A549 (cell line): ENCODE data around the gene SNW1. TPM values are rescaled to one million over a fixed set of nuclear protein-coding genes. Genes with fewer than 3 reads are reported as not detected.
A peak's percentile ranks its signal among the peaks of the same experiment; 100 is the strongest.

ENCODE experiments used
- ATAC-seq, 2 experiments: fragments of 200-7000 bp in 1 of 2; fragments of >200 bp in 1 of 2; cut with Nextera tagmentation in 1 of 2; cut with Tn5 transposase in 1 of 2; 3 replicates each; pipeline versions ENCODE4 v1.8.0 to v1.9.1; 2018 to 2020; ENCODE audit warnings: mild to moderate bottlenecking in 1 of 2, moderate library complexity in 1 of 2
- CTCF ChIA-PET: fragments of 300-600 bp; sonication (Branson Sonifier 250); formaldehyde crosslinking; extraction: SDS; loops from one replicate; lab custom pipeline; 2021; ENCODE audit warnings: antibody characterized with exemption, inconsistent platforms; lab: Yijun Ruan, JAX
- POLR2A ChIA-PET: fragments of 350-600 bp; formaldehyde crosslinking; extraction: SDS; loops from one replicate; lab custom pipeline; 2021; ENCODE audit warnings: antibody characterized with exemption, inconsistent platforms; lab: Yijun Ruan, JAX
- DNase-seq, 2 experiments: peaks; one replicate each; pipeline versions ENCODE4 v3.0.0 to v3.0.0-alpha.2; 2011 to 2016; ENCODE audit warnings: low read depth in 1 of 2, low spot score in 1 of 2
- FAIRE-seq: peaks from 2 replicates; lab custom pipeline; 2011; peaks lifted over from hg19 to GRCh38; lab: Jason Lieb, UNC
- H3K27ac ChIP-seq, 2 experiments: fragments of >200 bp; sonication (Bioruptor Twin); formaldehyde crosslinking; 3 replicates each; pipeline ENCODE4 v1.5.1; 2016 to 2017
- H3K4me1 ChIP-seq: fragments of >200 bp; sonication (Bioruptor Twin); formaldehyde crosslinking; 3 replicates; pipeline ENCODE4 v1.6.1; 2016
- H3K4me2 ChIP-seq: fragments of >200 bp; sonication (Bioruptor Twin); formaldehyde crosslinking; 3 replicates; pipeline ENCODE4 v1.6.1; 2016
- H3K4me3 ChIP-seq: fragments of >200 bp; sonication (Bioruptor Twin); formaldehyde crosslinking; 3 replicates; pipeline ENCODE4 v1.5.1; 2016
- H3K9me3 ChIP-seq: fragments of >200 bp; sonication (Bioruptor Twin); formaldehyde crosslinking; 3 replicates; pipeline ENCODE4 v1.6.1; 2016
- CBX8 ChIP-seq: fragments of 200-600 bp; sonication (generic); IDR thresholded peaks from 2 replicates; pipeline ENCODE4 v1.6.1; 2016
- EP300 ChIP-seq, 2 experiments: fragments of >200 bp; sonication (Bioruptor Twin); formaldehyde crosslinking; IDR thresholded peaks; 2 replicates in 1 of 2; 3 replicates in 1 of 2; pipeline ENCODE4 v1.6.1; 2016 to 2017
- ESRRA ChIP-seq: fragments of 150-350 bp; IDR thresholded peaks from 2 replicates; pipeline ENCODE4 v1.6.1; 2014; ENCODE audit warnings: mild to moderate bottlenecking, low read length, borderline replicate concordance
- FOSL2 ChIP-seq, 2 experiments: fragments of 450-650 bp in 1 of 2; fragments of >200 bp in 1 of 2; sonication (Bioruptor Twin) in 1 of 2; formaldehyde crosslinking; IDR thresholded peaks; 2 replicates each; pipeline versions ENCODE4 v1.5.0 to v1.6.1; 2016 to 2020; ENCODE audit warnings: mild to moderate bottlenecking in 1 of 2, moderate library complexity in 1 of 2
- HES2 ChIP-seq: fragments of >200 bp; sonication (Bioruptor Twin); formaldehyde crosslinking; IDR thresholded peaks from 2 replicates; pipeline ENCODE4 v1.6.1; 2016
- HMGXB4 ChIP-seq: fragments of 250-450 bp; sonication (Bioruptor Pico); IDR thresholded peaks from 2 replicates; pipeline ENCODE4 v1.5.0; 2021; ENCODE audit warnings: mild to moderate bottlenecking, moderate library complexity, borderline replicate concordance
- HOXB5 ChIP-seq: fragments of 250-450 bp; sonication (Bioruptor Pico); IDR thresholded peaks from 2 replicates; pipeline ENCODE4 v1.5.0; 2020; ENCODE audit warnings: mild to moderate bottlenecking, moderate library complexity
- JUN ChIP-seq, 2 experiments: fragments of >200 bp; sonication (Bioruptor Twin); formaldehyde crosslinking; IDR thresholded peaks; 2 replicates in 1 of 2; 3 replicates in 1 of 2; pipeline ENCODE4 v1.6.1; 2016 to 2017
- KDM1A ChIP-seq: fragments of 200-600 bp; sonication (generic); IDR thresholded peaks from 2 replicates; pipeline ENCODE4 v1.6.1; 2016; ENCODE audit warnings: low read depth, mild to moderate bottlenecking
- KDM5A ChIP-seq: fragments of 200-600 bp; sonication (generic); IDR thresholded peaks from 2 replicates; pipeline ENCODE4 v1.6.1; 2016; ENCODE audit warnings: antibody characterized with exemption, mild to moderate bottlenecking
- MAFK ChIP-seq: fragments of 450-650 bp; IDR thresholded peaks from 2 replicates; pipeline ENCODE4 v1.6.1; 2014; ENCODE audit not compliant: partially characterized antibody
- MYC ChIP-seq: IDR thresholded peaks from 2 replicates; pipeline ENCODE4 v1.6.1; 2012; ENCODE audit warnings: mild to moderate bottlenecking, inconsistent platforms, low read length, improper control_type of control experiment, borderline replicate concordance
- PBX3 ChIP-seq: IDR thresholded peaks from 2 replicates; pipeline ENCODE4 v1.6.1; 2012
- PHF8 ChIP-seq: fragments of 200-600 bp; sonication (generic); IDR thresholded peaks from 2 replicates; pipeline ENCODE4 v1.6.1; 2016; ENCODE audit warnings: low read depth, mild to moderate bottlenecking, antibody characterized with exemption, moderate library complexity, borderline replicate concordance
- POLR2A ChIP-seq: IDR thresholded peaks from 2 replicates; pipeline ENCODE4 v1.6.1; 2012; ENCODE audit warnings: mild to moderate bottlenecking, low read length
- RAD21 ChIP-seq, 2 experiments: fragments of >200 bp in 1 of 2; sonication (Bioruptor Twin) in 1 of 2; formaldehyde crosslinking in 1 of 2; IDR thresholded peaks in 1 of 2; conservative IDR thresholded peaks in 1 of 2; 2 replicates in 1 of 2; 3 replicates in 1 of 2; pipeline ENCODE4 v1.6.1; 2012 to 2018; ENCODE audit warnings: inconsistent platforms in 1 of 2
- RARB ChIP-seq: fragments of 250-450 bp; sonication (Bioruptor Pico); IDR thresholded peaks from 2 replicates; pipeline ENCODE4 v1.8.0; 2021; ENCODE audit warnings: mild to moderate bottlenecking, moderate library complexity
- RFX5 ChIP-seq: fragments of 450-650 bp; IDR thresholded peaks from 2 replicates; pipeline ENCODE4 v1.7.1; 2014; ENCODE audit warnings: antibody characterized with exemption, mild to moderate bottlenecking, moderate library complexity
- TFCP2L1 ChIP-seq: fragments of 250-450 bp; sonication (Bioruptor Pico); IDR thresholded peaks from 2 replicates; pipeline ENCODE4 v1.5.0; 2021; ENCODE audit warnings: mild to moderate bottlenecking
- WGBS: methylation state at CpG from one replicate; pipeline ENCODE4 v1.1.6; 2017; ENCODE audit errors: missing lambda C conversion rate; 5-methylcytosine and 5-hydroxymethylcytosine counted together
- polyA minus RNA-seq: library from RNA; depleted of rRNA, polyadenylated mRNA; stranded (reverse); fragments of >200 nt; gene quantifications from 2 replicates; pipeline ENCODE4 v1.2.3, GENCODE V29; 2011; rRNA and poly(A)+ RNA removed
- polyA plus RNA-seq, 4 experiments: library from polyadenylated mRNA; depleted of rRNA in 3 of 4; stranded (reverse); fragments of >200 nt; fragmentation: RNase III in 1 of 4; extraction: RNeasy Plus Mini Kit Qiagen cat#74134 plus additional on column Dnase treatment in 1 of 4; gene quantifications; 2 replicates in 3 of 4; 3 replicates in 1 of 4; pipeline ENCODE4 v1.2.3, GENCODE V29; 2011 to 2017
- TF ChIP-seq, protein P1 (sequence below): IDR thresholded peaks from 2 replicates; pipeline ENCODE4 v1.6.1; 2012
- TF ChIP-seq, protein P2 (sequence below): fragments of 250-450 bp; sonication (Bioruptor Pico); IDR thresholded peaks from 2 replicates; pipeline ENCODE4 v1.5.0; 2020; ENCODE audit warnings: low read depth, mild to moderate bottlenecking, moderate library complexity

SNW1 gene
- polyA plus RNA-seq (2011; rRNA removed) = 68.1 and 84.0 TPM in 2 replicates
- polyA plus RNA-seq (2012; cell fraction: cytosol; rRNA removed) = 21.5 and 23.2 TPM in 2 replicates
- 9.6 and 15.6 TPM in 2 replicates for polyA plus RNA-seq (2012; cell fraction: nucleus; rRNA removed)
- polyA plus RNA-seq (2017; fragmentation: RNase III; extraction: RNeasy Plus Mini Kit Qiagen cat#74134 plus additional on column Dnase treatment) = 64.8 to 70.4 TPM (median 65.3 TPM) in 3 replicates
- polyA minus RNA-seq = 24.6 and 24.7 TPM in 2 replicates

DNA sequence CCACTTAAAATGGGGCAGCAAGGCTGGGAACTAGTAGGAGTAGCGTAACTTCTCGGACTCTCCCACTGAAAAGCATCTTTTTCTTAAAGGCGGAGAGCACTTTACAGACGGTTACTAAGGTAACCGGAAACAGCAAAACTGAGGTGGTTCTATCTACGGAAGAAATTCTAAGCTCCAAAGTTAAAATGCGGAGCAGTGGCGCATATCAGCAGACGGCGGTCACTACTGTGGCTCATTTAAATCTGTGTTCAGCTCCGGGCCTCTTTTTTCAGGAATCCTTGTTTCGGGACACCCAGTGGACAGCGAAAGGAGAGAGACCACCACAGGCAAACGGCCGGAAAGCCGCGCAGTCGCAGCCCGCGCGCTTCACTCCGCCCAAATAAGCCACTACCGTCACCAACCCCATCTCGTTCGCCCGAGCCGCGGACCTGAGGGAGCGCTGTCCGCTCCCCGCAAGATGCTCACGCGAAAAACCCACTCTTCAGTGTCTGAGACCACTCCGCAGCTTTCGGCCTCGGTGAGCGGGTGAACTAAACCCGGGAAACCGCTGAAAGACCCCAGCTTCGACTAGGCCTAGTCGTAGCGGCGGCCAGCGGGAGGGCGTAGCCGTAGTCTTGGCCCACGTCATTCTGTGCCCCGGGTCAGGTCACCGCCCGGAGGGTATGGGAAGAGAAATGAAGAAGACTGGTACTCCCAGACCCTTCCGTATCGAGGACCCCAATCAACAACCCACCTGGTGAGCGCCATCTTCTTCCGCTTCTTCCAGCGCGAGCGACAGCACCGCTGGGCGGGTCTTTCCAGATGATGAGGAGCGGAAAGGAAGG is at the start of gene SNW1:
SNW1 (minus strand) TSS at position 776 of the 824 bp plus-strand sequence; CDS start at position 747, 29 bp downstream.
- peak; percentile 94 for DNase-seq
- ATAC-seq = peak; percentile 96
- ChIA-PET CTCF (interaction anchor here (0.7 to 4.5 kb wide), 11 partner anchors 8 to 302 kb away, joined by 3 to 17 read pairs (median 3); partner anchors contain the start of gene ADCK1), POLR2A (interaction anchor here (0.9 to 2.7 kb wide), 2 partner anchors 9 to 39 kb away, joined by 5 to 13 read pairs; partner anchors contain the start of gene ADCK1)
- no peaks in the 10 kb centered on the region for H3K9me3 ChIP-seq
- H3K4me1 ChIP-seq = peaks cover 13% of the 10 kb centered on the region
- peak within 1 kb of the TSS; percentile 99 for H3K4me3 ChIP-seq
- peak within 1 kb of the TSS; percentile 99 for H3K4me2 ChIP-seq
- 1% methylated on average over 42 of the region's 60 CpGs for WGBS
- TF ChIP-seq MAFK (no peak), RFX5 (no peak), HOXB5 (CRISPR knock-in tag) (no peak), HMGXB4 (no peak), TFCP2L1 (CRISPR knock-in tag) (no peak), RAD21 (conservative IDR thresholded peaks at IDR 0.05 in 1 of 2, IDR thresholded peaks at IDR 0.05 in 1 of 2) (no peak), POLR2A (peak; percentile 66), HES2 (no peak), ESRRA (no peak), FOSL2 (IDR thresholded peaks at IDR 0.05) (no peak), FOSL2 (CRISPR knock-in tag; IDR thresholded peaks at IDR 0.05) (peak; percentile 11; the same call in 1 of the 2 replicates), EP300 (IDR thresholded peaks at IDR 0.05) (peak in 1 of 2 experiments; percentile 14; a peak in 1 of 5 replicates), JUN (IDR thresholded peaks at IDR 0.05) (peak in 1 of 2 experiments; percentile 76; a peak in 1 of 5 replicates), PHF8 (peak; percentile 98), KDM1A (no peak), CBX8 (no peak), MYC (0 out of 2 replicates have a peak, but pooled peaks have one; percentile 16), RARB (CRISPR knock-in tag) (no peak), KDM5A (peak; percentile 73), PBX3 (0 out of 2 replicates have a peak, but pooled peaks have one; percentile 19)
- TF ChIP-seq, protein P1, sequence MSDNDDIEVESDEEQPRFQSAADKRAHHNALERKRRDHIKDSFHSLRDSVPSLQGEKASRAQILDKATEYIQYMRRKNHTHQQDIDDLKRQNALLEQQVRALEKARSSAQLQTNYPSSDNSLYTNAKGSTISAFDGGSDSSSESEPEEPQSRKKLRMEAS = 0 out of 2 replicates have a peak, but pooled peaks have one; percentile 12
- TF ChIP-seq, protein P2, sequence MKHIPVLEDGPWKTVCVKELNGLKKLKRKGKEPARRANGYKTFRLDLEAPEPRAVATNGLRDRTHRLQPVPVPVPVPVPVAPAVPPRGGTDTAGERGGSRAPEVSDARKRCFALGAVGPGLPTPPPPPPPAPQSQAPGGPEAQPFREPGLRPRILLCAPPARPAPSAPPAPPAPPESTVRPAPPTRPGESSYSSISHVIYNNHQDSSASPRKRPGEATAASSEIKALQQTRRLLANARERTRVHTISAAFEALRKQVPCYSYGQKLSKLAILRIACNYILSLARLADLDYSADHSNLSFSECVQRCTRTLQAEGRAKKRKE (CRISPR knock-in tag) = no peak
- TF ChIP-seq, all 56 proteins: peak for 9
- no peak for FAIRE-seq
- peak within 1 kb of the TSS; percentile 96 to 98 for H3K27ac ChIP-seq
